ENCODE results near the gene SFMBT1. TPM values are rescaled to one million over a fixed set of nuclear protein-coding genes. Genes with fewer than 3 reads are reported as not detected.

Gene SFMBT1
- total RNA-seq, 2 donors from 2014 or later, result 6.9 to 10.3 TPM

- DNase-seq, result no peak
- no peak overlapping the region for H3K27ac ChIP-seq (ENCODE audit: low read depth, low read length)
- WGBS, 2 experiments (ENCODE audit: insufficient coverage in 1 of 2, insufficient read length in 1 of 2), result 78 to 85% methylated on average over 1 of the region's 2 CpGs
- Mint-ChIP-seq H3K9me3 (no peaks in the 10 kb centered on the region), H3K36me3 (ENCODE audit: low read depth) (no peaks in the 10 kb centered on the region), H3K27me3 (ENCODE audit: insufficient read depth) (no peaks in the 10 kb centered on the region), H3K4me1 (no peaks in the 10 kb centered on the region), H3K27ac (no peak overlapping the region), H3K4me3 (no peak overlapping the region)
- no peaks in the 10 kb centered on the region for H3K4me1 ChIP-seq (ENCODE audit: control insufficient read depth, insufficient read depth, low read length)
- no peak overlapping the region for H3K4me3 ChIP-seq (ENCODE audit: low read length)
- no peaks in the 10 kb centered on the region for H3K27me3 ChIP-seq (ENCODE audit: control insufficient read depth, insufficient read depth, low read length, poor library complexity, severe bottlenecking)
- H3K9me3 ChIP-seq (ENCODE audit: control insufficient read depth, low read length), result no peaks in the 10 kb centered on the region
- no peaks in the 10 kb centered on the region for H3K36me3 ChIP-seq (ENCODE audit: control insufficient read depth, insufficient read depth, low read length)
- H3K9ac ChIP-seq (ENCODE audit: extremely low read depth, low read length, poor library complexity, severe bottlenecking), result no peak overlapping the region
- no peak for TF ChIP-seq CTCF (conservative IDR thresholded peaks at IDR 0.05)
Observed at GRCh38 chr3:52990637-52991036, 55.2 kb downstream of the SFMBT1 start.

GRCh38 chr3:52986938-52987337, 58.9 kb downstream of the SFMBT1 start:
- H3K9me3 Mint-ChIP-seq, result no peaks in the 10 kb centered on the region
- no peak for DNase-seq
- Histone ChIP-seq H3K27me3 (ENCODE audit: control insufficient read depth, insufficient read depth, low read length, poor library complexity, severe bottlenecking) (no peaks in the 10 kb centered on the region), H3K27ac (ENCODE audit: low read depth, low read length) (no peak overlapping the region), H3K4me1 (ENCODE audit: control insufficient read depth, insufficient read depth, low read length) (no peaks in the 10 kb centered on the region), H3K9ac (ENCODE audit: extremely low read depth, low read length, poor library complexity, severe bottlenecking) (no peak overlapping the region), H3K36me3 (ENCODE audit: control insufficient read depth, insufficient read depth, low read length) (no peaks in the 10 kb centered on the region), H3K9me3 (ENCODE audit: control insufficient read depth, low read length) (no peaks in the 10 kb centered on the region), H3K4me3 (ENCODE audit: low read length) (no peak overlapping the region)
- 86 to 92% methylated on average over 2 to 3 of the region's 3 CpGs for WGBS, 2 experiments (ENCODE audit: insufficient coverage in 1 of 2, insufficient read length in 1 of 2)
- no peak overlapping the region for H3K4me3 Mint-ChIP-seq
- no peaks in the 10 kb centered on the region for H3K36me3 Mint-ChIP-seq (ENCODE audit: low read depth)
- no peaks in the 10 kb centered on the region for H3K4me1 Mint-ChIP-seq
- H3K27me3 Mint-ChIP-seq (ENCODE audit: insufficient read depth), result no peaks in the 10 kb centered on the region
- H3K27ac Mint-ChIP-seq, result no peak overlapping the region
- TF ChIP-seq CTCF (conservative IDR thresholded peaks at IDR 0.05), result peak; percentile 76

DNA sequence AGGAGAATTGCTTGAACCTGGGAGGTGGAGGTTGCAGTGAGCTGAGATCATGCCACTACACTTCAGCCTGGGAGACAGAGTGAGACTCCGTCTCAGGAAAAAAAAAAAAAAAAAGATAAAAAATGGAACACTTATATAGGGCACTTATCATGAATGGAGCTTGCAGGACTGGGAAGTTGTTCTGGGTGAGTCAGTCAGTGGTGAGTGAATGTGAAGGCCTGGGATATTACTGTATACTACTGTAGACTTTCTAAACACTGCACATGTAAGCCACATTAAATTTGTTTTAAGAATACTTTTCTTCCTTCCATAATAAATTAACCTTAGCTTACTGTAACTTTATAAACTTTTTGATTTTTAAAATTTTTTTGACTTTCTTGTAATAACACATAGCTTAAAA, 59.8 kb downstream of the SFMBT1 start:
- Histone ChIP-seq H3K4me3 (ENCODE audit: low read length) (no peak overlapping the region), H3K36me3 (ENCODE audit: control insufficient read depth, insufficient read depth, low read length) (no peaks in the 10 kb centered on the region), H3K9ac (ENCODE audit: extremely low read depth, low read length, poor library complexity, severe bottlenecking) (no peak overlapping the region), H3K27me3 (ENCODE audit: control insufficient read depth, insufficient read depth, low read length, poor library complexity, severe bottlenecking) (no peaks in the 10 kb centered on the region), H3K9me3 (ENCODE audit: control insufficient read depth, low read length) (no peaks in the 10 kb centered on the region), H3K27ac (ENCODE audit: low read depth, low read length) (no peak overlapping the region), H3K4me1 (ENCODE audit: control insufficient read depth, insufficient read depth, low read length) (no peaks in the 10 kb centered on the region)
- TF ChIP-seq CTCF (conservative IDR thresholded peaks at IDR 0.05), result no peak
- H3K27me3 Mint-ChIP-seq (ENCODE audit: insufficient read depth), result no peaks in the 10 kb centered on the region
- no peak overlapping the region for H3K4me3 Mint-ChIP-seq
- DNase-seq, result no peak
- H3K4me1 Mint-ChIP-seq, result no peaks in the 10 kb centered on the region
- no peak overlapping the region for H3K27ac Mint-ChIP-seq
- WGBS, 2 experiments (ENCODE audit: insufficient coverage in 1 of 2, insufficient read length in 1 of 2), result 86% methylated on average over 1 of the region's 1 CpG; no CpG with 5 or more reads in 1 of the 2 experiments
- H3K36me3 Mint-ChIP-seq (ENCODE audit: low read depth), result no peaks in the 10 kb centered on the region
- no peaks in the 10 kb centered on the region for H3K9me3 Mint-ChIP-seq

All from endodermal cell (in vitro differentiated cells).